Thyroid gland (tissue), 4 donors: Measurements from ENCODE around the gene ST6GALNAC6. TPM values are rescaled to one million over a fixed set of nuclear protein-coding genes. Genes with fewer than 3 reads are reported as not detected.
"Not testable (repeated sequence)": the region's sequence is repeated elsewhere in the genome, so short reads cannot be mapped to it uniquely, and the experiment has no call there.

Source experiments
- DNase-seq, 2 donors: peaks; one replicate each; pipeline ENCODE4 v3.0.0-alpha.2; 2019
- H3K27ac ChIP-seq, 3 donors: fragments of 200-600 bp; sonication (generic); 1 replicate in 2 of 3; 2 replicates in 1 of 3; pipeline ENCODE4 v1.5.1; 2016 to 2019; ENCODE audit warnings: mild to moderate bottlenecking in 1 of 3, moderate library complexity in 1 of 3
- H3K27me3 ChIP-seq: fragments of 200-600 bp; sonication (generic); one replicate; pipeline ENCODE4 v1.5.1; 2019
- H3K36me3 ChIP-seq, 2 donors: fragments of 200-600 bp; sonication (generic); one replicate each; pipeline ENCODE4 v1.5.1; 2016 to 2019
- H3K4me1 ChIP-seq, 2 donors: fragments of 200-600 bp; sonication (generic); one replicate each; pipeline ENCODE4 v1.5.1; 2017 to 2019
- H3K4me3 ChIP-seq, 3 donors: fragments of 200-600 bp; sonication (generic); replicated peaks in 1 of 3; 1 replicate in 2 of 3; 2 replicates in 1 of 3; pipeline ENCODE4 v1.5.1; 2016; ENCODE audit warnings: mild to moderate bottlenecking in 1 of 3
- H3K9me3 ChIP-seq: fragments of 200-600 bp; sonication (generic); one replicate; pipeline ENCODE4 v1.5.1; 2017
- CTCF ChIP-seq, 6 experiments: fragments of 200-600 bp in 3 of 6; fragments of 450-650 bp in 3 of 6; sonication (generic) in 3 of 6; IDR thresholded peaks; one replicate each; pipeline ENCODE4 v1.5.1; 2016 to 2019; ENCODE audit warnings: antibody characterized with exemption in 6 of 6, mild to moderate bottlenecking in 2 of 6, inconsistent platforms in 1 of 6, moderate library complexity in 1 of 6
- POLR2A ChIP-seq, 2 donors: fragments of 450-650 bp; IDR thresholded peaks; one replicate each; pipeline ENCODE4 v1.6.1; 2017; ENCODE audit warnings: antibody characterized with exemption in 2 of 2, mild to moderate bottlenecking in 2 of 2, moderate library complexity in 1 of 2
- WGBS, 2 donors: methylation state at CpG; one replicate each; pipeline ENCODE4 v1.1.5; 2017; 5-methylcytosine and 5-hydroxymethylcytosine counted together
- intact Hi-C: fragments of 100-400 bp; cut with DNase I; formaldehyde crosslinking; loops from one replicate; pipeline ENCODE4 v1.15.1; 2023
- total RNA-seq, 4 donors: library from RNA; depleted of rRNA; stranded (reverse); fragments of >200 nt; gene quantifications; one replicate each; pipeline ENCODE4 v1.2.3, GENCODE V29; 2016

The ST6GALNAC6 gene
- total RNA-seq, 4 donors from 2014 or later: 39.2 to 124 (median 50.8) TPM

- Histone ChIP-seq H3K4me1 (peaks cover 32 to 33% of the 10 kb centered on the region in 2 donors), H3K4me3 (no peak overlapping the region), H3K27ac (no peak overlapping the region), H3K27me3 (no peaks in the 10 kb centered on the region), H3K9me3 (no peaks in the 10 kb centered on the region), H3K36me3 (peaks cover 0 to 20% of the 10 kb centered on the region in 2 donors)
- intact Hi-C loops: loop anchor here (5.0 kb wide), 1 partner anchor 134 kb away; the partner anchor contains the start of gene TOR2A
- WGBS, 2 donors: 86 to 89% methylated on average over 9 of the region's 9 CpGs
- TF ChIP-seq CTCF (IDR thresholded peaks at IDR 0.05) (no peak), POLR2A (IDR thresholded peaks at IDR 0.05) (no peak)
- no peak for DNase-seq
Observed at GRCh38 chr9:127871531-127871930, 27.9 kb downstream of the ST6GALNAC6 start.

GRCh38 chr9:127870887-127871286 lies 28.5 kb downstream of the ST6GALNAC6 start:
- Histone ChIP-seq H3K4me1 (peaks cover 25 to 27% of the 10 kb centered on the region in 2 donors), H3K27me3 (no peaks in the 10 kb centered on the region), H3K4me3 (no peak overlapping the region), H3K27ac (no peak overlapping the region), H3K36me3 (peaks cover 0 to 20% of the 10 kb centered on the region in 2 donors), H3K9me3 (no peaks in the 10 kb centered on the region)
- intact Hi-C loops: loop anchor here (5.0 kb wide), 1 partner anchor 134 kb away; the partner anchor contains the start of gene TOR2A
- TF ChIP-seq CTCF (IDR thresholded peaks at IDR 0.05) (no peak), POLR2A (IDR thresholded peaks at IDR 0.05) (no peak)
- WGBS, 2 donors: 86 to 89% methylated on average over 11 to 12 of the region's 12 CpGs
- no peak for DNase-seq

GRCh38 chr9:127870153-127870491 lies 29.3 kb downstream of the ST6GALNAC6 start:
- not testable (repeated sequence) for H3K27ac ChIP-seq, H3K27me3 ChIP-seq, DNase-seq, H3K4me3 ChIP-seq, H3K9me3 ChIP-seq
- peak in 1 of 6 experiments; percentile 19 for TF ChIP-seq CTCF (IDR thresholded peaks at IDR 0.05)
- H3K4me1 ChIP-seq: peaks cover 22 to 24% of the 10 kb centered on the region in 2 donors
- intact Hi-C loops: loop anchor here (5.0 kb wide), 1 partner anchor 133 kb away; the partner anchor contains the start of gene TOR2A
- peaks cover 0 to 20% of the 10 kb centered on the region in 2 donors for H3K36me3 ChIP-seq
- WGBS, 2 donors: 71 to 75% methylated on average over 9 of the region's 9 CpGs

- Histone ChIP-seq H3K4me1 (peaks cover 19 to 23% of the 10 kb centered on the region in 2 donors), H3K4me3 (no peak overlapping the region), H3K27ac (no peak overlapping the region), H3K36me3 (peaks cover 0 to 20% of the 10 kb centered on the region in 2 donors), H3K9me3 (no peaks in the 10 kb centered on the region), H3K27me3 (no peaks in the 10 kb centered on the region)
- DNase-seq: peak; percentile 84 to 89
- peak; percentile 64 to 94 (median 82) for TF ChIP-seq CTCF (IDR thresholded peaks at IDR 0.05)
- TF ChIP-seq POLR2A (IDR thresholded peaks at IDR 0.05): no peak
- 65 to 78% methylated on average over 13 to 16 of the region's 18 CpGs for WGBS, 2 donors
- intact Hi-C loops: loop anchor here (5.0 to 10.0 kb wide), 2 partner anchors 85 to 132 kb away; partner anchors contain the start of genes CDK9 and TOR2A
Observed at GRCh38 chr9:127869310-127870152, 29.9 kb downstream of the ST6GALNAC6 start.
